Measurements from ENCODE around the gene WT1. TPM values are rescaled to one million over a fixed set of nuclear protein-coding genes. Genes with fewer than 3 reads are reported as not detected.

Gene WT1
- total RNA-seq, 1 donor from 2014 or later = not detected

DNA sequence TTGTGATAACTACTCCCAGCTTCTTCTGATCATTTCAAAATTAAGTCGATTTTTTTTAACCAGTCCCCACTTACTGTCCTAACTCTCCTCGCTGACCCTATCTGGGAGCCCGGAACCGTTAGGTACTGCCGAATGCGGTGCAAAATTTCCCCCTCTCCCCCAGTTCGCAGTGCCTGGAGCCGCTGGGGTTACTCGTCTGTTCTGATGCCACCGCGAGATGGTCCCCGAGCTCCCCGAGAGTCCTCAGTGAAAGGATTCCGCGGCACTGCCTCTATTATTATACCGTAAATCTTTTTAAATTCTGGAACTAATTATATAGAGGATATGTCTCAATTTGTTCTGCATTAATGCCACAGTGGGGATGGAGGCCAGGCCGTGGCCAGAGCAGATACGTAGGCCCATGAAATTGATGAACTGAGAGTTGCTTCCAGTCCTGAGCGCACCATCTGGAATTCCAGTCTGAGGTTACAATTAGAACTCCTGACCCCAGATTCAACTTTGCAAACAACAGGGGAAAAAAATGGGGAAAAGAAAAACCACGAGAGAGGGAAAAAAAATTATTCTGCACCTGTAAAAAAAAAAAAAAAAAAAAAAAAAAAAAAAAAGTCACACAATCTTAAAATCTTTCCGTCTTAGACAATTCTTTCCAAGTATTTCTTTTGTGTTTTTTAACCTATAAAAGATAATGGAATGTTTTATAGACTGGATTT is 4.3 kb upstream of the WT1 start:
- Mint-ChIP-seq H3K4me3 (ENCODE audit: unreplicated experiment) (no peak overlapping the region), H3K4me1 (ENCODE audit: unreplicated experiment) (peaks cover 18% of the 10 kb centered on the region), H3K36me3 (ENCODE audit: unreplicated experiment) (no peaks in the 10 kb centered on the region), H3K9me3 (ENCODE audit: unreplicated experiment) (no peaks in the 10 kb centered on the region), H3K27ac (ENCODE audit: unreplicated experiment) (no peak overlapping the region), H3K27me3 (ENCODE audit: unreplicated experiment) (peaks cover 82% of the 10 kb centered on the region)
- peak; percentile 59 for DNase-seq (ENCODE audit: extremely low spot score, unreplicated experiment)
- TF ChIP-seq, protein P1, sequence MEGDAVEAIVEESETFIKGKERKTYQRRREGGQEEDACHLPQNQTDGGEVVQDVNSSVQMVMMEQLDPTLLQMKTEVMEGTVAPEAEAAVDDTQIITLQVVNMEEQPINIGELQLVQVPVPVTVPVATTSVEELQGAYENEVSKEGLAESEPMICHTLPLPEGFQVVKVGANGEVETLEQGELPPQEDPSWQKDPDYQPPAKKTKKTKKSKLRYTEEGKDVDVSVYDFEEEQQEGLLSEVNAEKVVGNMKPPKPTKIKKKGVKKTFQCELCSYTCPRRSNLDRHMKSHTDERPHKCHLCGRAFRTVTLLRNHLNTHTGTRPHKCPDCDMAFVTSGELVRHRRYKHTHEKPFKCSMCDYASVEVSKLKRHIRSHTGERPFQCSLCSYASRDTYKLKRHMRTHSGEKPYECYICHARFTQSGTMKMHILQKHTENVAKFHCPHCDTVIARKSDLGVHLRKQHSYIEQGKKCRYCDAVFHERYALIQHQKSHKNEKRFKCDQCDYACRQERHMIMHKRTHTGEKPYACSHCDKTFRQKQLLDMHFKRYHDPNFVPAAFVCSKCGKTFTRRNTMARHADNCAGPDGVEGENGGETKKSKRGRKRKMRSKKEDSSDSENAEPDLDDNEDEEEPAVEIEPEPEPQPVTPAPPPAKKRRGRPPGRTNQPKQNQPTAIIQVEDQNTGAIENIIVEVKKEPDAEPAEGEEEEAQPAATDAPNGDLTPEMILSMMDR (IDR thresholded peaks at IDR 0.05) = no peak

GRCh38 chr11:32438866-32439489 is 3.6 kb upstream of the WT1 start:
- H3K27ac Mint-ChIP-seq (ENCODE audit: unreplicated experiment) = no peak overlapping the region
- DNase-seq (ENCODE audit: extremely low spot score, unreplicated experiment) = peak; percentile 74
- H3K36me3 Mint-ChIP-seq (ENCODE audit: unreplicated experiment) = no peaks in the 10 kb centered on the region
- TF ChIP-seq, protein P1 (IDR thresholded peaks at IDR 0.05) = no peak
- no peak overlapping the region for H3K4me3 Mint-ChIP-seq (ENCODE audit: unreplicated experiment)
- H3K4me1 Mint-ChIP-seq (ENCODE audit: unreplicated experiment) = peaks cover 22% of the 10 kb centered on the region
- H3K27me3 Mint-ChIP-seq (ENCODE audit: unreplicated experiment) = peaks cover 86% of the 10 kb centered on the region
- H3K9me3 Mint-ChIP-seq (ENCODE audit: unreplicated experiment) = no peaks in the 10 kb centered on the region

- H3K4me3 Mint-ChIP-seq (ENCODE audit: unreplicated experiment) = no peak overlapping the region
- TF ChIP-seq, protein P1 (IDR thresholded peaks at IDR 0.05) = no peak
- no peak overlapping the region for H3K27ac Mint-ChIP-seq (ENCODE audit: unreplicated experiment)
- no peaks in the 10 kb centered on the region for H3K36me3 Mint-ChIP-seq (ENCODE audit: unreplicated experiment)
- H3K9me3 Mint-ChIP-seq (ENCODE audit: unreplicated experiment) = no peaks in the 10 kb centered on the region
- H3K4me1 Mint-ChIP-seq (ENCODE audit: unreplicated experiment) = peaks cover 27% of the 10 kb centered on the region
- DNase-seq (ENCODE audit: extremely low spot score, unreplicated experiment) = no peak
- H3K27me3 Mint-ChIP-seq (ENCODE audit: unreplicated experiment) = peaks cover 89% of the 10 kb centered on the region
These were observed 3.1 kb upstream of the WT1 start for GRCh38 chr11:32438346-32438865.

GRCh38 chr11:32437495-32438345 is 2.4 kb upstream of the WT1 start:
- H3K4me3 Mint-ChIP-seq (ENCODE audit: unreplicated experiment) = no peak overlapping the region
- TF ChIP-seq, protein P1 (IDR thresholded peaks at IDR 0.05) = no peak
- H3K36me3 Mint-ChIP-seq (ENCODE audit: unreplicated experiment) = no peaks in the 10 kb centered on the region
- peaks cover 32% of the 10 kb centered on the region for H3K4me1 Mint-ChIP-seq (ENCODE audit: unreplicated experiment)
- peak; percentile 73 for DNase-seq (ENCODE audit: extremely low spot score, unreplicated experiment)
- no peaks in the 10 kb centered on the region for H3K9me3 Mint-ChIP-seq (ENCODE audit: unreplicated experiment)
- peaks cover 90% of the 10 kb centered on the region for H3K27me3 Mint-ChIP-seq (ENCODE audit: unreplicated experiment)
- no peak overlapping the region for H3K27ac Mint-ChIP-seq (ENCODE audit: unreplicated experiment)

Measured in osteocyte (in vitro differentiated cells).